Loucy (cell line): ENCODE data around the gene ASB2.

Source experiments
- H2AFZ ChIP-seq: fragments of 200-600 bp; sonication (generic); 2 replicates; pipeline ENCODE4 v1.6.0; 2016; ENCODE audit warnings: antibody characterized with exemption, mild to moderate bottlenecking, low read length, moderate library complexity
- H3F3A ChIP-seq: fragments of 200-600 bp; 2 replicates; pipeline ENCODE4 v1.6.0; 2016; ENCODE audit warnings: antibody characterized with exemption, low read depth, mild to moderate bottlenecking
- H3K27me3 ChIP-seq: fragments of 200-600 bp; sonication (generic); 2 replicates; pipeline ENCODE4 v1.6.1; 2014; ENCODE audit warnings: low read length, mild to moderate bottlenecking; ENCODE audit not compliant: insufficient read depth, poor library complexity, severe bottlenecking
- H3K36me3 ChIP-seq: fragments of 200-600 bp; sonication (generic); 2 replicates; pipeline ENCODE4 v1.6.1; 2016; ENCODE audit warnings: low read length; ENCODE audit not compliant: insufficient read depth
- H3K4me1 ChIP-seq: fragments of 200-600 bp; sonication (generic); 2 replicates; pipeline ENCODE4 v1.5.1; 2014; ENCODE audit warnings: low read length, mild to moderate bottlenecking; ENCODE audit not compliant: insufficient read depth, poor library complexity, severe bottlenecking
- H3K4me2 ChIP-seq: fragments of 200-600 bp; sonication (generic); 2 replicates; pipeline ENCODE4 v1.6.0; 2014; ENCODE audit warnings: antibody characterized with exemption, low read length, low read depth, mild to moderate bottlenecking; ENCODE audit not compliant: poor library complexity, severe bottlenecking
- H3K4me3 ChIP-seq: fragments of 200-600 bp; sonication (generic); 2 replicates; pipeline ENCODE4 v1.5.1; 2014; ENCODE audit warnings: low read length, mild to moderate bottlenecking, mixed read lengths; ENCODE audit not compliant: poor library complexity, severe bottlenecking
- H3K79me2 ChIP-seq: fragments of 200-600 bp; sonication (generic); 2 replicates; pipeline ENCODE4 v1.6.1; 2014; ENCODE audit warnings: low read length; ENCODE audit not compliant: insufficient read depth
- H3K9ac ChIP-seq: fragments of 200-600 bp; sonication (generic); 2 replicates; pipeline ENCODE4 v1.6.0; 2014; ENCODE audit warnings: mild to moderate bottlenecking, low read depth, low read length, moderate library complexity; ENCODE audit not compliant: poor library complexity, severe bottlenecking
- H3K9me2 ChIP-seq: fragments of 200-600 bp; sonication (generic); replicated peaks from 2 replicates; pipeline ENCODE4 v1.6.1; 2016; ENCODE audit warnings: low read depth, low read length, mixed read lengths
- H3K9me3 ChIP-seq: fragments of 200-600 bp; sonication (generic); 2 replicates; pipeline ENCODE4 v1.6.1; 2014; ENCODE audit warnings: mild to moderate bottlenecking, antibody characterized with exemption, low read length, low read depth; ENCODE audit not compliant: insufficient read depth
- H4K20me1 ChIP-seq: fragments of 200-600 bp; sonication (generic); 2 replicates; pipeline ENCODE4 v1.6.0; 2014; ENCODE audit warnings: antibody characterized with exemption, low read length, mild to moderate bottlenecking; ENCODE audit not compliant: insufficient read depth, poor library complexity, severe bottlenecking
- EZH2phosphoT487 ChIP-seq: fragments of 200-600 bp; IDR thresholded peaks from 2 replicates; pipeline ENCODE4 v1.6.1; 2018; ENCODE audit warnings: antibody characterized with exemption, mild to moderate bottlenecking, moderate library complexity, borderline replicate concordance
- TF ChIP-seq, protein P1 (sequence below): fragments of 200-600 bp; sonication (generic); conservative IDR thresholded peaks from 2 replicates; pipeline ENCODE4 v1.5.1; 2014; ENCODE audit warnings: mild to moderate bottlenecking, antibody characterized with exemption, low read length

The ASB2 gene

DNA sequence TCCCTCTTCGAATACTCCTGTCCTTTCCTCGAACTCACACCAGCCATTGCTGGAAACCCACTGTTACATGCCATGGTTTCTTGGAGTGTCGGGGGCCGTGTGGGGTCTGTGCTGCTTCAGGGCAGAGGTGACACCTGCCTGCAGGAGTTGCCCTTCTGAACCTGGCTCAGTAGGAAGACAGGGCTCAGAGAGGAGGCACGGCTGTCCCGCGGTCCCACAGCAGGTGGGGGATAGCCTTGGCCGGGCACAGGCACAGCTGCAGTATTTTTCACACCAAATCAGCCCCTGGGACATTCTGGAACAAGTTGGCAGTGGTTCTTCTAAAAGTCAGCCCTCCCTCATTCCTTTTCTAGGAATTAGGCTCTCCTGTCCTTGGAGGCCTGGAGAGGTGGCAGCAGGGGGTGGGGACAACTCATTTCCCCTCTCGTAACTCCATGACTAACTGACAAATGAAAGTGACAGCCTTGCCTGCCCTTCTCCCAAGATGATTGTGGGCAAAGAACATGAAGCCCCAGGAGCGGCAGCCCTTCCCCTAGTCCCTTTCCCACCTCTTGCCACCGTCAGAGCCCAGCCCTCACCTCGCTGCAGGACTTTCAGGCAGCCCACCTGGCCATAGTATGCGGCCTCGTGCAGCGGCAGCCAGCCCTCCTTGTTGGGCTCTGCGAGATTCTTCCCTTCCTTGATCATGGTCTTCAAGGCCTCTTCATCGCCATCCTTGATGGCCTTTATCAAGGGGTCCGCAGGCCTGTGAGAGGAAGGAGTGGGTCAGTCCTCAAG, 22.4 kb downstream of the ASB2 start:
- H3K27me3 ChIP-seq = no peaks in the 10 kb centered on the region
- no peak overlapping the region for H2AFZ ChIP-seq
- H3K9ac ChIP-seq = peak overlapping the region; percentile 6
- H3K79me2 ChIP-seq = no peaks in the 10 kb centered on the region
- H3K4me3 ChIP-seq = no peak overlapping the region
- no peaks in the 10 kb centered on the region for H3F3A ChIP-seq
- H3K9me3 ChIP-seq = no peaks in the 10 kb centered on the region
- no peak overlapping the region for H3K4me2 ChIP-seq
- TF ChIP-seq, protein P1, sequence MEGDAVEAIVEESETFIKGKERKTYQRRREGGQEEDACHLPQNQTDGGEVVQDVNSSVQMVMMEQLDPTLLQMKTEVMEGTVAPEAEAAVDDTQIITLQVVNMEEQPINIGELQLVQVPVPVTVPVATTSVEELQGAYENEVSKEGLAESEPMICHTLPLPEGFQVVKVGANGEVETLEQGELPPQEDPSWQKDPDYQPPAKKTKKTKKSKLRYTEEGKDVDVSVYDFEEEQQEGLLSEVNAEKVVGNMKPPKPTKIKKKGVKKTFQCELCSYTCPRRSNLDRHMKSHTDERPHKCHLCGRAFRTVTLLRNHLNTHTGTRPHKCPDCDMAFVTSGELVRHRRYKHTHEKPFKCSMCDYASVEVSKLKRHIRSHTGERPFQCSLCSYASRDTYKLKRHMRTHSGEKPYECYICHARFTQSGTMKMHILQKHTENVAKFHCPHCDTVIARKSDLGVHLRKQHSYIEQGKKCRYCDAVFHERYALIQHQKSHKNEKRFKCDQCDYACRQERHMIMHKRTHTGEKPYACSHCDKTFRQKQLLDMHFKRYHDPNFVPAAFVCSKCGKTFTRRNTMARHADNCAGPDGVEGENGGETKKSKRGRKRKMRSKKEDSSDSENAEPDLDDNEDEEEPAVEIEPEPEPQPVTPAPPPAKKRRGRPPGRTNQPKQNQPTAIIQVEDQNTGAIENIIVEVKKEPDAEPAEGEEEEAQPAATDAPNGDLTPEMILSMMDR = no peak
- TF ChIP-seq EZH2phosphoT487 = no peak
- no peaks in the 10 kb centered on the region for H3K9me2 ChIP-seq
- no peaks in the 10 kb centered on the region for H4K20me1 ChIP-seq
- peaks cover 65% of the 10 kb centered on the region for H3K4me1 ChIP-seq
- no peaks in the 10 kb centered on the region for H3K36me3 ChIP-seq

DNA sequence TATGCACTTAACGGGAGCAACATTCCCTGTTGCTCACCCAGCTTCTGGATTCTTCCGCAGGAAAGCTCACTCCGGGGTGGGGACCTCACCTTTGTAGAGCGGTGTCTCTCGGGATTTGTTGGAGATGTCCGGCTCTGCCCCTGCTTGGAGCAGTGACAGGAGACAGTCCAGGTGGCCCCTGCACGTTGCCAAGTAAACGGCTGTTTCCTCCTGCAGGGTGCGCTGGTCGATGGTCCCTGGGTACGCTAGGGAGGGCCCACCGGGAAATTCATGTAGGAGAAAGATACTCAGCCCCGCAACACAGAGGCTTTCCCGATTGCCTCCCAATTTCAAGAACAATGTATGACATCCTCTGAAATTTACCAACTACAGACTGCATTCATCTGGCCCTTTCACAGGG, 23.1 kb downstream of the ASB2 start:
- H4K20me1 ChIP-seq = no peaks in the 10 kb centered on the region
- H3F3A ChIP-seq = no peaks in the 10 kb centered on the region
- TF ChIP-seq, protein P1 = peak; percentile 30
- TF ChIP-seq EZH2phosphoT487 = no peak
- no peak overlapping the region for H3K4me2 ChIP-seq
- H3K4me3 ChIP-seq = no peak overlapping the region
- no peak overlapping the region for H3K9ac ChIP-seq
- peaks cover 58% of the 10 kb centered on the region for H3K4me1 ChIP-seq
- H3K9me2 ChIP-seq = no peaks in the 10 kb centered on the region
- H2AFZ ChIP-seq = no peak overlapping the region
- H3K27me3 ChIP-seq = no peaks in the 10 kb centered on the region
- H3K36me3 ChIP-seq = no peaks in the 10 kb centered on the region
- no peaks in the 10 kb centered on the region for H3K9me3 ChIP-seq
- H3K79me2 ChIP-seq = no peaks in the 10 kb centered on the region

DNA sequence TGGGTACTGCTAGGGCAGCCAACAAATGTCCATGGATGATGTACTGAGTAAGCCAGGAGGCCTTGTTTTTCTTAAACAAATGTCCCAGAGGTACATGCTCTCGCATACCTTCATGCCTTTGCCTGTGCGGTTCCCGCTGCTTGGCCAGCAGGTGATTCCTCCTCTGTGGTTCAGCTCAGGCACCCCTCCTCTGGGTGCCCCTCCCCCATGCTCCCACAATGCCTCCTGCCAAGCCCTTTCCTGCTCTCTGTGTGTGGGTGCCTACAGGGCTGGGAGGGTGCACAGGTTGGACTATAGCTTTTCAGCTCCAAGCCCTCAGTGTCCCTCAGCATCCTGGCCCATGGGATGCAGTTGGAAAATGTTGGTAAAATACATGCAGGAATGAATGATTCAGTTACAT, 23.5 kb downstream of the ASB2 start:
- no peak overlapping the region for H3K4me2 ChIP-seq
- H3F3A ChIP-seq = no peaks in the 10 kb centered on the region
- H3K4me1 ChIP-seq = peaks cover 54% of the 10 kb centered on the region
- H4K20me1 ChIP-seq = no peaks in the 10 kb centered on the region
- H3K9me2 ChIP-seq = no peaks in the 10 kb centered on the region
- H2AFZ ChIP-seq = no peak overlapping the region
- TF ChIP-seq EZH2phosphoT487 = no peak
- H3K9me3 ChIP-seq = no peaks in the 10 kb centered on the region
- no peak overlapping the region for H3K9ac ChIP-seq
- H3K36me3 ChIP-seq = no peaks in the 10 kb centered on the region
- H3K4me3 ChIP-seq = no peak overlapping the region
- H3K79me2 ChIP-seq = no peaks in the 10 kb centered on the region
- H3K27me3 ChIP-seq = no peaks in the 10 kb centered on the region
